WTC11 (cell line): ENCODE data around the gene SPTB. TPM values are rescaled to one million over a fixed set of nuclear protein-coding genes. Genes with fewer than 3 reads are reported as not detected.

Source experiments
- ATAC-seq: fragments of 200-7000 bp; cut with Tn5 transposase; 2 replicates; pipeline ENCODE4 v1.10.0; 2021; ENCODE audit warnings: mild to moderate bottlenecking, moderate library complexity
- CTCF ChIA-PET: fragments of 300-600 bp; sonication (Branson Sonifier 250); formaldehyde crosslinking; loops from one replicate; lab custom pipeline; 2021; ENCODE audit warnings: antibody characterized with exemption; lab: Charles Lee
- POLR2A ChIA-PET: fragments of 350-600 bp; sonication (Branson Sonifier 250); formaldehyde crosslinking; loops from one replicate; lab custom pipeline; 2021; ENCODE audit warnings: antibody characterized with exemption; lab: Charles Lee
- DNase-seq: peaks from one replicate; pipeline ENCODE4 v3.0.0; 2021; ENCODE audit warnings: low spot score
- H3K27ac Mint-ChIP-seq: 2 replicates; pipeline ENCODE4 v1.8.0; 2021; ENCODE audit warnings: mixed read lengths
- H3K27me3 Mint-ChIP-seq: 2 replicates; pipeline ENCODE4 v1.8.0; 2021; ENCODE audit warnings: low read depth, mild to moderate bottlenecking, moderate library complexity, mixed read lengths
- H3K36me3 Mint-ChIP-seq: 2 replicates; pipeline ENCODE4 v1.8.0; 2021; ENCODE audit warnings: mixed read lengths
- H3K4me1 Mint-ChIP-seq: 2 replicates; pipeline ENCODE4 v1.8.0; 2022; ENCODE audit warnings: mixed read lengths
- H3K4me3 Mint-ChIP-seq: 2 replicates; pipeline ENCODE4 v1.8.0; 2021; ENCODE audit warnings: mild to moderate bottlenecking, moderate library complexity, mixed read lengths
- H3K9me3 Mint-ChIP-seq: 2 replicates; pipeline ENCODE4 v1.8.0; 2021; ENCODE audit warnings: mixed read lengths
- ATF1 ChIP-seq: sonication (generic); formaldehyde crosslinking; IDR thresholded peaks from 2 replicates; pipeline ENCODE4 v1.8.1; 2023; ENCODE audit warnings: mild to moderate bottlenecking, moderate library complexity, missing genetic modification reagents
- CBFB ChIP-seq: sonication (generic); formaldehyde crosslinking; IDR thresholded peaks from 2 replicates; pipeline ENCODE4 v1.8.1; 2022; ENCODE audit warnings: mild to moderate bottlenecking, low read depth, missing genetic modification reagents
- CTCF ChIP-seq: fragments of 200-600 bp; IDR thresholded peaks from 2 replicates; pipeline ENCODE4 v1.8.0; 2022; ENCODE audit warnings: antibody characterized with exemption
- ESRRA ChIP-seq: sonication (generic); formaldehyde crosslinking; IDR thresholded peaks from 2 replicates; pipeline ENCODE4 v1.8.1; 2022; ENCODE audit warnings: mild to moderate bottlenecking, missing genetic modification reagents, borderline replicate concordance
- GTF2I ChIP-seq: fragments of 250-450 bp; sonication (Bioruptor Pico); conservative IDR thresholded peaks from 2 replicates; pipeline ENCODE4 v1.4.0; 2021; ENCODE audit warnings: mild to moderate bottlenecking
- HMGXB4 ChIP-seq: sonication (generic); formaldehyde crosslinking; IDR thresholded peaks from 2 replicates; pipeline ENCODE4 v1.8.1; 2023; ENCODE audit warnings: mild to moderate bottlenecking, moderate library complexity, missing genetic modification reagents
- NFATC4 ChIP-seq: fragments of 250-450 bp; sonication (Bioruptor Pico); IDR thresholded peaks from 2 replicates; pipeline ENCODE4 v1.9.0; 2021; ENCODE audit warnings: mild to moderate bottlenecking
- NFYB ChIP-seq: sonication (generic); formaldehyde crosslinking; conservative IDR thresholded peaks from 2 replicates; pipeline ENCODE4 v1.8.0; 2022; ENCODE audit warnings: low read depth, missing genetic modification reagents
- SMAD4 ChIP-seq: sonication (generic); formaldehyde crosslinking; IDR thresholded peaks from 2 replicates; pipeline ENCODE4 v1.8.0; 2022; ENCODE audit warnings: mild to moderate bottlenecking, missing genetic modification reagents
- ZBTB21 ChIP-seq: sonication (generic); formaldehyde crosslinking; IDR thresholded peaks from 2 replicates; pipeline ENCODE4 v1.8.1; 2023; ENCODE audit warnings: mild to moderate bottlenecking, missing genetic modification reagents, borderline replicate concordance
- ZNF263 ChIP-seq: sonication (generic); formaldehyde crosslinking; IDR thresholded peaks from 2 replicates; pipeline ENCODE4 v1.8.1; 2022; ENCODE audit warnings: low read depth, mild to moderate bottlenecking, moderate library complexity, missing genetic modification reagents
- total RNA-seq: library from RNA; stranded (reverse); gene quantifications from 3 replicates; pipeline ENCODE4 v1.2.3, GENCODE V29; 2021
- TF ChIP-seq, protein P1 (sequence below): fragments of 250-450 bp; sonication (Bioruptor Pico); IDR thresholded peaks from 2 replicates; pipeline ENCODE4 v1.9.0; 2021; ENCODE audit warnings: moderate library complexity, mild to moderate bottlenecking, inconsistent platforms, borderline replicate concordance

Gene SPTB
- total RNA-seq, 1 experiment from 2014 or later, result 3.2 TPM

GRCh38 chr14:64906022-64906421, 26.3 kb upstream of the SPTB start (continued):
- no peak for TF ChIP-seq ZBTB21 (CRISPR knock-in tag)

DNA sequence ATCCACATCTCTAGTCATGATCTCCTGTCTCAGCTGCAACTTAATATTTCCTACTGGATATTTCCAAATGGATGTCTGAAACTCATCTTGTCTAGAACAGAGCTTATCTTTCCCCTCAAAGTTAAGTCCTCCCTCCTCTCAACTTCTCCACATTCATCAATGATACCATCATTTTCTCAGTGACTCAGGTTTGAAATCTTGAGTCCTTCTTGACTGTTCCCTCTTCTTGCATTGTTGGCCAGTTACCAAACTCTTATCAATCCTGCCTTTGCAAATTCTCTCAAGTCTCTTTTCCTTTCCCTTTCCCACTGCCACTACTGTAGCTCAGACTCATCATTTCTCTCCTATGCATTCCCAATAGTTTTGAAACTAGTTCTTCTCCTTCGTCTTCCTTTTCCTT, 20.3 kb upstream of the SPTB start:
- TF ChIP-seq SMAD4, result no peak
- no peak for TF ChIP-seq GTF2I (CRISPR knock-in tag)
- TF ChIP-seq CBFB (CRISPR knock-in tag), result no peak
- TF ChIP-seq ATF1 (CRISPR knock-in tag), result no peak
- no peak for TF ChIP-seq HMGXB4 (CRISPR knock-in tag)
- TF ChIP-seq, protein P1, sequence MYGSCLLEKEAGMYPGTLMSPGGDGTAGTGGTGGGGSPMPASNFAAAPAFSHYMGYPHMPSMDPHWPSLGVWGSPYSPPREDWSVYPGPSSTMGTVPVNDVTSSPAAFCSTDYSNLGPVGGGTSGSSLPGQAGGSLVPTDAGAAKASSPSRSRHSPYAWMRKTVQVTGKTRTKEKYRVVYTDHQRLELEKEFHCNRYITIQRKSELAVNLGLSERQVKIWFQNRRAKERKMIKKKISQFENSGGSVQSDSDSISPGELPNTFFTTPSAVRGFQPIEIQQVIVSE (CRISPR knock-in tag), result no peak
- no peak for TF ChIP-seq ZBTB21 (CRISPR knock-in tag)
- TF ChIP-seq NFYB (CRISPR knock-in tag), result no peak
- no peak for TF ChIP-seq ESRRA (CRISPR knock-in tag)
- peaks cover 2% of the 10 kb centered on the region; the same call in 1 of the 2 replicates for H3K36me3 Mint-ChIP-seq
- no peak for ATAC-seq
- H3K27me3 Mint-ChIP-seq, result peaks cover 10% of the 10 kb centered on the region
- H3K27ac Mint-ChIP-seq, result no peak overlapping the region
- no peak for DNase-seq
- peaks cover 3% of the 10 kb centered on the region; the same call in 1 of the 2 replicates for H3K9me3 Mint-ChIP-seq
- no peak overlapping the region for H3K4me3 Mint-ChIP-seq
- H3K4me1 Mint-ChIP-seq, result no peaks in the 10 kb centered on the region
- ChIA-PET CTCF (interaction anchor here (0.7 to 2.1 kb wide), 3 partner anchors 11 to 346 kb away, joined by 4 to 9 read pairs (median 8); no protein-coding TSS in a partner anchor), POLR2A (no interaction called here)

- no peak for DNase-seq
These were observed 12.2 kb upstream of the SPTB start for GRCh38 chr14:64891839-64892375.

More at GRCh38 chr14:64891839-64892375, 12.2 kb upstream of the SPTB start:
- peaks cover 3% of the 10 kb centered on the region; the same call in 1 of the 2 replicates for H3K27me3 Mint-ChIP-seq
- POLR2A ChIA-PET, result interaction anchor here (1.0 kb wide), 1 partner anchor 69 kb away, joined by 4 read pairs; no protein-coding TSS in a partner anchor
- no peaks in the 10 kb centered on the region for H3K4me1 Mint-ChIP-seq
- peak; percentile 78 for ATAC-seq
- H3K36me3 Mint-ChIP-seq, result peaks cover 2% of the 10 kb centered on the region; the same call in 1 of the 2 replicates
- no peak overlapping the region for H3K4me3 Mint-ChIP-seq
- H3K9me3 Mint-ChIP-seq, result peaks cover 3% of the 10 kb centered on the region; the same call in 1 of the 2 replicates
- no peak overlapping the region for H3K27ac Mint-ChIP-seq
- no peak for TF ChIP-seq ZNF263 (CRISPR knock-in tag)
- peak; percentile 29; the same call in 1 of the 2 replicates for TF ChIP-seq CTCF
- no peak for TF ChIP-seq NFATC4 (CRISPR knock-in tag)
- CTCF ChIA-PET, result interaction anchor here (0.5 to 4.9 kb wide), 32 partner anchors 11 to 273 kb away, joined by 3 to 204 read pairs (median 7); partner anchors contain the start of genes FNTB and SPTB
